Upper lobe of left lung (tissue), 4 donors: ENCODE data around the gene NHLRC4.

Experiments used
- EP300 ChIP-seq, 4 donors: sonication (generic); formaldehyde crosslinking; IDR thresholded peaks; one replicate each; pipeline ENCODE4 v1.5.1; 2017; ENCODE audit warnings: antibody characterized with exemption in 4 of 4, control low read depth in 2 of 4
- POLR2AphosphoS5 ChIP-seq, 2 donors: sonication (generic); formaldehyde crosslinking; IDR thresholded peaks; one replicate each; pipeline ENCODE4 v1.5.1; 2017; ENCODE audit warnings: antibody characterized with exemption in 2 of 2
- TF ChIP-seq, protein P1 (sequence below), 6 experiments: fragments of 450-650 bp in 4 of 6; fragments of 200-600 bp in 2 of 6; sonication (generic) in 2 of 6; IDR thresholded peaks; one replicate each; pipeline ENCODE4 v1.5.1; 2016 to 2019; ENCODE audit warnings: antibody characterized with exemption in 6 of 6

- TF ChIP-seq, protein P1, sequence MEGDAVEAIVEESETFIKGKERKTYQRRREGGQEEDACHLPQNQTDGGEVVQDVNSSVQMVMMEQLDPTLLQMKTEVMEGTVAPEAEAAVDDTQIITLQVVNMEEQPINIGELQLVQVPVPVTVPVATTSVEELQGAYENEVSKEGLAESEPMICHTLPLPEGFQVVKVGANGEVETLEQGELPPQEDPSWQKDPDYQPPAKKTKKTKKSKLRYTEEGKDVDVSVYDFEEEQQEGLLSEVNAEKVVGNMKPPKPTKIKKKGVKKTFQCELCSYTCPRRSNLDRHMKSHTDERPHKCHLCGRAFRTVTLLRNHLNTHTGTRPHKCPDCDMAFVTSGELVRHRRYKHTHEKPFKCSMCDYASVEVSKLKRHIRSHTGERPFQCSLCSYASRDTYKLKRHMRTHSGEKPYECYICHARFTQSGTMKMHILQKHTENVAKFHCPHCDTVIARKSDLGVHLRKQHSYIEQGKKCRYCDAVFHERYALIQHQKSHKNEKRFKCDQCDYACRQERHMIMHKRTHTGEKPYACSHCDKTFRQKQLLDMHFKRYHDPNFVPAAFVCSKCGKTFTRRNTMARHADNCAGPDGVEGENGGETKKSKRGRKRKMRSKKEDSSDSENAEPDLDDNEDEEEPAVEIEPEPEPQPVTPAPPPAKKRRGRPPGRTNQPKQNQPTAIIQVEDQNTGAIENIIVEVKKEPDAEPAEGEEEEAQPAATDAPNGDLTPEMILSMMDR (IDR thresholded peaks at IDR 0.05) = no peak
- TF ChIP-seq POLR2AphosphoS5 (IDR thresholded peaks at IDR 0.05) (no peak), EP300 (IDR thresholded peaks at IDR 0.05) (no peak)
These were observed 8.3 kb upstream of the NHLRC4 start for GRCh38 chr16:558298-559020.
